ENCODE results near the gene PTPA. TPM values are rescaled to one million over a fixed set of nuclear protein-coding genes. Genes with fewer than 3 reads are reported as not detected.
"Not testable (repeated sequence)": the region's sequence is repeated elsewhere in the genome, so short reads cannot be mapped to it uniquely, and the experiment has no call there.

PTPA gene
- total RNA-seq, 6 donors from 2014 or later, result 48.2 to 130 (median 67.2) TPM

GRCh38 chr9:129109952-129110739 is 1.1 kb upstream of the PTPA start:
- peak overlapping the region; percentile 65 to 97 (median 96) for H3K4me3 ChIP-seq
- peaks cover 0 to 19% (median 12%) of the 10 kb centered on the region in 4 donors for H3K36me3 ChIP-seq
- H3K9me3 ChIP-seq, result no peaks in the 10 kb centered on the region
- H3K27ac ChIP-seq, result peak overlapping the region; percentile 82 to 95 (median 94)
- peak in 1 of 2 donors; percentile 28 for DNase-seq
- H3K27me3 ChIP-seq, result no peaks in the 10 kb centered on the region
- H3K4me1 ChIP-seq, result peaks cover 20 to 44% (median 31%) of the 10 kb centered on the region in 4 donors
- ATAC-seq (ENCODE audit: low FRiP score in 2 of 2), result peak; percentile 2 to 34
- TF ChIP-seq POLR2A (IDR thresholded peaks at IDR 0.05), result no peak
- TF ChIP-seq CTCF (IDR thresholded peaks at IDR 0.05), result peak in 3 of 6 experiments; percentile 15 to 32 (median 22)
- TF ChIP-seq POLR2AphosphoS5 (IDR thresholded peaks at IDR 0.05), result no peak
- no peak for TF ChIP-seq EP300 (IDR thresholded peaks at IDR 0.05)
- WGBS, 2 donors, result 26 to 47% methylated on average over 11 to 16 of the region's 64 CpGs

- Histone ChIP-seq H3K27me3 (no peaks in the 10 kb centered on the region), H3K9me3 (no peaks in the 10 kb centered on the region), H3K27ac (peak overlapping the region; percentile 82 to 95 (median 94)), H3K4me3 (peak overlapping the region; percentile 38 to 97 (median 96)), H3K4me1 (peaks cover 20 to 44% (median 32%) of the 10 kb centered on the region in 4 donors), H3K36me3 (peaks cover 0 to 12% (median 7%) of the 10 kb centered on the region in 4 donors)
- TF ChIP-seq POLR2A (IDR thresholded peaks at IDR 0.05), result no peak
- TF ChIP-seq CTCF (IDR thresholded peaks at IDR 0.05), result no peak
- TF ChIP-seq POLR2AphosphoS5 (IDR thresholded peaks at IDR 0.05), result no peak
- TF ChIP-seq EP300 (IDR thresholded peaks at IDR 0.05), result no peak
- DNase-seq (peak; percentile 43 to 83), ATAC-seq (ENCODE audit: low FRiP score in 2 of 2) (peak; percentile 1 to 3)
- WGBS, 2 donors, result 0 to 1% methylated on average over 16 to 36 of the region's 37 CpGs
Measured at GRCh38 chr9:129111528-129112151, 425 bp downstream of the PTPA start.

- not testable (repeated sequence) for ATAC-seq (ENCODE audit: low FRiP score in 2 of 2); H3K27me3 ChIP-seq; DNase-seq; H3K36me3 ChIP-seq; H3K27ac ChIP-seq; H3K9me3 ChIP-seq
- WGBS, 2 donors, result 95 to 96% methylated on average over 17 of the region's 17 CpGs
- Histone ChIP-seq H3K4me3 (peak overlapping the region in 3 of 4 donors; percentile 95 to 97 (median 96)), H3K4me1 (peaks cover 20 to 44% (median 32%) of the 10 kb centered on the region in 4 donors)
Measured at GRCh38 chr9:129112526-129112925, 1.3 kb downstream of the PTPA start.

GRCh38 chr9:129113645-129114304 is 2.6 kb downstream of the PTPA start:
- no peak for ATAC-seq (ENCODE audit: low FRiP score in 2 of 2)
- peak; percentile 42 to 45 for DNase-seq
- Histone ChIP-seq H3K27ac (peak overlapping the region in 2 of 4 donors; percentile 37 to 40), H3K9me3 (no peaks in the 10 kb centered on the region), H3K4me3 (no peak overlapping the region), H3K27me3 (no peaks in the 10 kb centered on the region), H3K4me1 (peaks cover 20 to 44% (median 32%) of the 10 kb centered on the region in 4 donors), H3K36me3 (no peaks in the 10 kb centered on the region)
- 83% methylated on average over 17 of the region's 17 CpGs for WGBS, 2 donors
- TF ChIP-seq POLR2A (IDR thresholded peaks at IDR 0.05), result no peak

- H3K27me3 ChIP-seq, result no peaks in the 10 kb centered on the region
- H3K4me1 ChIP-seq, result peaks cover 2 to 13% (median 7%) of the 10 kb centered on the region in 4 donors
- no peak overlapping the region for H3K27ac ChIP-seq
- H3K36me3 ChIP-seq, result peaks cover 0 to 35% (median 29%) of the 10 kb centered on the region in 4 donors
- WGBS, 2 donors, result 63 to 77% methylated on average over 4 of the region's 4 CpGs
- no peak overlapping the region for H3K4me3 ChIP-seq
- ATAC-seq (ENCODE audit: low FRiP score in 2 of 2) (no peak), DNase-seq (no peak)
- no peaks in the 10 kb centered on the region for H3K9me3 ChIP-seq
- no peak for TF ChIP-seq POLR2A (IDR thresholded peaks at IDR 0.05)
- no peak for TF ChIP-seq CTCF (IDR thresholded peaks at IDR 0.05)
- TF ChIP-seq EP300 (IDR thresholded peaks at IDR 0.05), result no peak
- TF ChIP-seq POLR2AphosphoS5 (IDR thresholded peaks at IDR 0.05), result no peak
Measured at GRCh38 chr9:129118799-129119198, 7.6 kb downstream of the PTPA start.
